GM23248 (cell line): Measurements from ENCODE around the gene MUC2. TPM values are rescaled to one million over a fixed set of nuclear protein-coding genes. Genes with fewer than 3 reads are reported as not detected.

Source experiments
- DNase-seq: peaks from one replicate; pipeline ENCODE4 v3.0.0-alpha.2; 2015
- H2AFZ ChIP-seq: fragments of 200-600 bp; sonication (generic); 2 replicates; pipeline ENCODE4 v1.6.1; 2016; ENCODE audit warnings: antibody characterized with exemption
- H3F3A ChIP-seq: fragments of 200-600 bp; sonication (generic); 2 replicates; pipeline ENCODE4 v1.6.1; 2016; ENCODE audit warnings: mild to moderate bottlenecking, antibody characterized with exemption, mixed run types; ENCODE audit not compliant: insufficient read depth
- H3K27ac ChIP-seq: fragments of 200-600 bp; sonication (generic); 2 replicates; pipeline ENCODE4 v1.5.1; 2016; ENCODE audit warnings: mild to moderate bottlenecking
- H3K27me3 ChIP-seq: fragments of 200-600 bp; sonication (generic); replicated peaks from 2 replicates; pipeline ENCODE4 v1.6.1; 2016; ENCODE audit warnings: mild to moderate bottlenecking; ENCODE audit not compliant: insufficient read depth
- H3K36me3 ChIP-seq: fragments of 200-600 bp; sonication (generic); 2 replicates; pipeline ENCODE4 v1.6.1; 2016; ENCODE audit warnings: low read depth, mild to moderate bottlenecking
- H3K4me1 ChIP-seq: fragments of 200-600 bp; sonication (generic); 2 replicates; pipeline ENCODE4 v1.6.1; 2016; ENCODE audit warnings: mild to moderate bottlenecking; ENCODE audit not compliant: insufficient read depth
- H3K4me2 ChIP-seq: fragments of 200-600 bp; sonication (generic); one replicate; pipeline ENCODE4 v1.6.1; 2016; ENCODE audit warnings: mild to moderate bottlenecking; ENCODE audit not compliant: unreplicated experiment
- H3K4me3 ChIP-seq: fragments of 200-600 bp; sonication (generic); 2 replicates; pipeline ENCODE4 v1.5.1; 2016; ENCODE audit warnings: mild to moderate bottlenecking
- H3K79me2 ChIP-seq: fragments of 200-600 bp; sonication (generic); 2 replicates; pipeline ENCODE4 v1.6.1; 2016; ENCODE audit warnings: mild to moderate bottlenecking; ENCODE audit not compliant: insufficient read depth
- H3K9ac ChIP-seq: fragments of 200-600 bp; sonication (generic); 2 replicates; pipeline ENCODE4 v1.6.1; 2016; ENCODE audit warnings: mild to moderate bottlenecking
- H3K9me2 ChIP-seq: fragments of 200-600 bp; sonication (generic); 2 replicates; pipeline ENCODE4 v1.6.1; 2016; ENCODE audit warnings: mixed run types, mild to moderate bottlenecking, moderate library complexity; ENCODE audit not compliant: insufficient read depth
- H3K9me3 ChIP-seq: fragments of 200-600 bp; sonication (generic); one replicate; pipeline ENCODE4 v1.6.1; 2017; ENCODE audit warnings: low read depth
- H4K20me1 ChIP-seq: fragments of 200-600 bp; sonication (generic); 2 replicates; pipeline ENCODE4 v1.6.0; 2016; ENCODE audit not compliant: insufficient read depth
- EZH2 ChIP-seq: fragments of 200-600 bp; sonication (generic); IDR thresholded peaks from 2 replicates; pipeline ENCODE4 v1.6.1; 2018; ENCODE audit warnings: antibody characterized with exemption, mild to moderate bottlenecking; ENCODE audit not compliant: insufficient read depth, poor library complexity, severe bottlenecking
- EZH2phosphoT487 ChIP-seq: fragments of 200-600 bp; sonication (generic); IDR thresholded peaks from 2 replicates; pipeline ENCODE4 v1.6.1; 2018; ENCODE audit warnings: antibody characterized with exemption, moderate library complexity, mild to moderate bottlenecking, low read depth; ENCODE audit not compliant: insufficient read depth
- WGBS, 2 experiments: methylation state at CpG; one replicate each; pipeline ENCODE4 v1.1.6; 2015 to 2017; ENCODE audit warnings: low lambda C conversion rate in 2 of 2, low coverage in 1 of 2; ENCODE audit errors: missing lambda C conversion rate in 2 of 2; 5-methylcytosine and 5-hydroxymethylcytosine counted together
- in situ Hi-C: fragments of 300-500 bp; cut with MboI; formaldehyde crosslinking; loops from 2 replicates; pipeline ENCODE4 v1.15.0; 2020
- polyA plus RNA-seq: library from polyadenylated mRNA; unstranded; fragments of >200 nt; fragmentation: Nextera tagmentation; extraction: Ambion mirVana; gene quantifications from 2 replicates; pipeline ENCODE4 v1.2.1, GENCODE V29; 2016
- total RNA-seq: library from RNA; depleted of rRNA; stranded (reverse); fragments of >200 nt; shearing (Covaris generic); gene quantifications from 2 replicates; pipeline ENCODE4 v1.2.3, GENCODE V29; 2014

MUC2 gene
- total and polyA plus RNA-seq, 2 experiments from 2014 or later = not detected

DNA sequence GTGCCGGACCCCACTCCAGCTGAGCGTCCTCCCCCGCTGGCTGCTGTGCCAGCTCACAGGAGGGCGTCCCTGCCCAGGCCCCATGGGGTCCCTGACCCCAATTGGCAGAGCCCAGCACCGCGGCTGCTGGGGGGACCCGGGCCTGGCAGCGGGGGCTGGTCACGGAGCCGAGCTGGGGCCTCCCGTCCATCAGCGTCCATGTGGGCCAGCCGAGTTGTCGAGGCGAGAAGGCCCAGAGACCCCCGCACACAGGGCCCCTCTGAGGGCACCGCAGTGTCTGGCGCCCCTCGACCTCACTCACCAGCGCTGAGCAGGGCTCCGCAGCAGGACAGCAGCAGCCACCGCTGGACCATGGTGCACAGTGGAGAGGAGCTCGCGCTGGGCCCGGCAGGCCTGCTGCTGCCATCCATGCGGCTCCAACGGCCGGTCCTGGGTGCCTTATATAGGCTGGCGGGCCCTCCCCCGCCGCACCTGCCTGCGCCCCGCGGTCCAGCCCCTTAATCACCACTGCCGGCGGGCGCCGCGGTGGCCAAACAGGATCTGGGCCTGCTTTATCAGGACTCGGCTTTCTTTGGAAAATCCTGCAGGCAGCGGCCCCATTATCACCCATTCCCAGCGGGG is 38.3 kb upstream of the MUC2 start, which contains the start of gene MUC6:
TSS of gene MUC6 (minus strand) at position 416 of the 621 bp plus-strand sequence. CDS start at position 353, 63 bp downstream.
- Histone ChIP-seq H3K4me2 (no peak within 1 kb of the TSS), H3K4me1 (no peaks in the 10 kb centered on the region), H3K9ac (no peak within 1 kb of the TSS), H3K9me3 (no peaks in the 10 kb centered on the region), H3K79me2 (no peaks in the 10 kb centered on the region), H4K20me1 (no peaks in the 10 kb centered on the region), H3K27ac (no peak within 1 kb of the TSS), H3K4me3 (no peak within 1 kb of the TSS), H2AFZ (no peak within 1 kb of the TSS), H3K9me2 (no peaks in the 10 kb centered on the region), H3F3A (no peaks in the 10 kb centered on the region), H3K27me3 (no peaks in the 10 kb centered on the region; the same call in 1 of the 2 replicates), H3K36me3 (no peaks in the 10 kb centered on the region)
- WGBS, 2 experiments = 43 to 44% methylated on average over 39 to 40 of the region's 42 CpGs
- in situ Hi-C loops = no loop called here
- DNase-seq = no peak
- no peak for TF ChIP-seq EZH2
- TF ChIP-seq EZH2phosphoT487 = no peak

DNA sequence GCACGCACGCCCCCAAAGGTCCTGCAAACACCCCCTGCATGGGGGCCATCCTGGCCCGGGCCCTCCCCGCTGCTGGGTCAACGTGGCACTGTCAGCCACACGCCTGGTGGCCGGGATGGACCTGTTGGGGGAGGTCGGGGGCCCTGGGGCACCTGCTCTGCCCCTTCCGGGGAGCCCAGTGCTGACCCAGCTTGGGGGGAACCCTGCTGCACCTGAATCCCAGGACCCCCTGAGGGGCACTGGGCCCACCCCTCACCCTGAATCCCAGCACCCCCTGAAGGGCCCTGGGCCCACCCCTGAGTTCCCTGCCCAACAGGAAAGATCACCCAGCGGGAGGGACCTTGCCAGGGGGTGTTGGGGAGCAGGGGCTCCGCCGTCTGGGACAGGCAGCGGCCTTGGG is 37.7 kb upstream of the MUC2 start:
- no peak overlapping the region for H3K9ac ChIP-seq
- no peak overlapping the region for H2AFZ ChIP-seq
- 41 to 48% methylated on average over 11 to 13 of the region's 13 CpGs for WGBS, 2 experiments
- H4K20me1 ChIP-seq = no peaks in the 10 kb centered on the region
- TF ChIP-seq EZH2 = no peak
- TF ChIP-seq EZH2phosphoT487 = no peak
- H3K9me2 ChIP-seq = no peaks in the 10 kb centered on the region
- no peak overlapping the region for H3K4me2 ChIP-seq
- in situ Hi-C loops = no loop called here
- H3K4me3 ChIP-seq = no peak overlapping the region
- H3K36me3 ChIP-seq = no peaks in the 10 kb centered on the region
- H3F3A ChIP-seq = no peaks in the 10 kb centered on the region
- H3K79me2 ChIP-seq = no peaks in the 10 kb centered on the region
- H3K27me3 ChIP-seq = no peaks in the 10 kb centered on the region; the same call in 1 of the 2 replicates
- H3K9me3 ChIP-seq = no peaks in the 10 kb centered on the region
- no peaks in the 10 kb centered on the region for H3K4me1 ChIP-seq
- DNase-seq = no peak
- H3K27ac ChIP-seq = no peak overlapping the region

DNA sequence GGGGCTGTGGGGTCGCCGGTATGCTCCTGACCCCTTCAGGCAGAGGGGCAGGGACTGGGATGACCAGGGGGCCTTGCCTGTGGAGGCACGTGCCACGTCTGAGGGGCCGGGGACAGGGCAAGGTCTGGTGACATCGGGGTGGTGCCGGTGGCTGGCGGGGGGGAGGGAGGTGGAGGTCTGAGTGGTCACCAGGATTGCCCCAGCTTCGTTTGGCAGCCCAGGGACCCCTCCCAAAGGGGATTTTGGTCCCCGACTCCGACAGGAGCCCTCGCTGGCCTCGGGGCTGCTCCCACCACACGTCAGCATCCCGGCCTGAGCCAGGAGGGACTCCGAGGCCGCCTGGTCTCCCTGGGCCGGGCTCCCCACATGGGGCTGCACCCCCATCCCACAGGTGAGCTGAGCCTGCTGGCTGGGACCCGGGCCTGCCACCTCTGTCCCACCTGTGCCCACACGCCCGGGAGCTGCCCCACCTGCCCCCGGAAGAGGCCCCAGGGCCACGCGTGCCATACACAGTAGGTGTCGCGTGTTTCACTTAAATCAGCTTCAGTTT is 37.1 kb upstream of the MUC2 start:
- Histone ChIP-seq H3K27ac (no peak overlapping the region), H3F3A (no peaks in the 10 kb centered on the region), H3K27me3 (no peaks in the 10 kb centered on the region; the same call in 1 of the 2 replicates), H3K4me2 (no peak overlapping the region), H3K9me3 (no peaks in the 10 kb centered on the region), H3K9ac (no peak overlapping the region), H3K4me1 (no peaks in the 10 kb centered on the region), H3K36me3 (no peaks in the 10 kb centered on the region), H4K20me1 (no peaks in the 10 kb centered on the region), H3K4me3 (no peak overlapping the region), H2AFZ (no peak overlapping the region), H3K9me2 (no peaks in the 10 kb centered on the region), H3K79me2 (no peaks in the 10 kb centered on the region)
- in situ Hi-C loops = no loop called here
- WGBS, 2 experiments = 42 to 43% methylated on average over 19 to 26 of the region's 26 CpGs
- TF ChIP-seq EZH2phosphoT487 (no peak), EZH2 (no peak)
- no peak for DNase-seq

DNA sequence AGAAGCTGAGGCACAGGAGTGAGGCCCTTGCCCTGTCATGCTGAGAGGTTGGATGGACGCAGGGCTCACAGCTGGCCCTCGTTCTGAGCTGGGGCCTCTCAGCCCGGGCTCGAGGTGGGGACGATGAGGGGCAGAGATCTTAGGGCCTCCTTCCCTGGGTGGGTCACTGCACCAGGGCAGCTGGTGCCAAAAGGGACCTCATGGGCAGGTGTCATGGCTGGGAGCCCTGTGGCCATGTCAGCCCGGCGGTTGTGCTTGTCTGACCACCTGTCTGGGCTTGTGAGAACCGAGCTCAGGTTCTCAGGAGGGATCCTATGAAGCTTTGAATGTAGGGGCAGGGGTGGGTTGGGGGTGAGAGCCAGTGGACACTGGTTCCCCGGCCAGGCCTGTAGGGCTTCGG is 36.3 kb upstream of the MUC2 start:
- no peaks in the 10 kb centered on the region for H4K20me1 ChIP-seq
- H3K9me3 ChIP-seq = no peaks in the 10 kb centered on the region
- in situ Hi-C loops = no loop called here
- no peak overlapping the region for H3K27ac ChIP-seq
- H2AFZ ChIP-seq = no peak overlapping the region
- TF ChIP-seq EZH2 = no peak
- TF ChIP-seq EZH2phosphoT487 = no peak
- no peak overlapping the region for H3K9ac ChIP-seq
- no peaks in the 10 kb centered on the region for H3K36me3 ChIP-seq
- H3F3A ChIP-seq = no peaks in the 10 kb centered on the region
- no peaks in the 10 kb centered on the region for H3K4me1 ChIP-seq
- H3K4me2 ChIP-seq = no peak overlapping the region
- 71 to 74% methylated on average over 10 of the region's 10 CpGs for WGBS, 2 experiments
- no peaks in the 10 kb centered on the region; the same call in 1 of the 2 replicates for H3K27me3 ChIP-seq
- no peak for DNase-seq
- H3K79me2 ChIP-seq = no peaks in the 10 kb centered on the region
- H3K9me2 ChIP-seq = no peaks in the 10 kb centered on the region
- no peak overlapping the region for H3K4me3 ChIP-seq
